ENCODE data around the gene SH3GL1.

DNA sequence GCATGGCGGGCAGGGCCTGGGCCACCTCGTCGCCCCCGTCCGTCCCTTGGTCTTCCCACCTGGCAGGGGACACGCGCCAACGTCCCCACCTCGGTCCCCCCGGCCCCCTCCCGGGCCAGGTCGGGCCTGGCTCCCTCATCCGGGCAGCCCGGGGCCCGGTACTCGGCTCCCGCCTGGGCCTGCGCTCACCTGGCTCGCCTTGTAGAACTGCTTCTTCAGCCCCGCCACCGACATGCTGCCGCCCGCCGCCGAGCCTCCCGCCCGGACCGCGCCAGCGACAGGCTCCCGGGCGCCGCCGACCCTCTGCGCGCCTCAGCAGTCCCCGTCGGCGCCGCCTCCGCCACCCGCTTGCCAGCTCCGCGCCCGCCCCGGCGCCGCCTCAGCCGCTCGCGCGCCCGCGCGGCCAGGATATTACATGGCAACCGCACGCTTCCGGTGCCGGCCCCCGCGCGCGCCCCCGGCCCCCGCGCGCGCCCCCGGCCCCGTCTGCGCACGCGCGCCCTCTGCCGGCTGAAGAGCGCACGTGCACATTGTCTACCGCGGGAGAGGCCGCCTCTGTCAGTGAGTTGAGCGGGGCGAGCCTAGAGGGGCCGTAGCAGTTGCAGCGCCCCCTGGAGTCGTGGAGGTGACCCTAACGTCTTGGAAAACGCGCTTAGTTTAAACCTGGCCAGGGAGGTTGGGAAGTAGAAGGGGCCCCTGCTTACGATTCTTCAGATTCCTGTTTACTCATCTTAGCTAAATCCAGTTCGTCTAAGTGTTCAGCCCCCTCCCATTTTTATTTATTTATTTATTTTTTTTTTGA, at the start of gene SH3GL1:
- TF ChIP-seq EZH2 (IDR thresholded peaks at IDR 0.05) (no peak), POLR2AphosphoS5 (IDR thresholded peaks at IDR 0.05; ENCODE audit: borderline replicate concordance, low read depth, low read length) (no peak), FOXP2 (optimal IDR thresholded peaks at IDR 0.05; ENCODE audit: control extremely low read depth, extremely low read length, insufficient read depth) (peak; percentile 25)

All from SK-N-MC (cell line).